HL-60/S4 treated with phorbol 12-myristate 13-acetate at 8.2 ng/mL for 4 days and 3 days (cell line): ENCODE data around the gene LRRC2.
"Not testable (repeated sequence)": the region's sequence is repeated elsewhere in the genome, so short reads cannot be mapped to it uniquely, and the experiment has no call there.

ENCODE experiments used
- in situ Hi-C: fragments of 300-500 bp; cut with MboI; formaldehyde crosslinking; loops from 2 replicates; pipeline ENCODE4 v1.15.0; 2022; ENCODE audit warnings: low sequenced_read_pairs

LRRC2 gene

GRCh38 chr3:46558184-46559043 is 7.7 kb downstream of the LRRC2 start:
- in situ Hi-C loops = no loop called here

- in situ Hi-C loops = no loop called here
Measured at GRCh38 chr3:46557814-46558183, 8.3 kb downstream of the LRRC2 start.

GRCh38 chr3:46553154-46553553 is 12.9 kb downstream of the LRRC2 start:
- in situ Hi-C loops = no loop called here

- in situ Hi-C loops = no loop called here
Measured at GRCh38 chr3:46552538-46552937, 13.6 kb downstream of the LRRC2 start.

GRCh38 chr3:46551615-46552014 is 14.5 kb downstream of the LRRC2 start:
- in situ Hi-C loops = no loop called here

- in situ Hi-C loops = no loop called here
Measured at GRCh38 chr3:46549989-46550388, 16.1 kb downstream of the LRRC2 start.

- in situ Hi-C loops = no loop called here
Measured at GRCh38 chr3:46549408-46549904, 16.6 kb downstream of the LRRC2 start.

GRCh38 chr3:46548611-46549010 is 17.5 kb downstream of the LRRC2 start:
- in situ Hi-C loops = not testable (repeated sequence)

GRCh38 chr3:46546896-46547440 is 19.1 kb downstream of the LRRC2 start:
- in situ Hi-C loops = no loop called here

GRCh38 chr3:46545818-46546630 is 20.1 kb downstream of the LRRC2 start:
- in situ Hi-C loops = no loop called here

GRCh38 chr3:46544771-46545503 is 21.2 kb downstream of the LRRC2 start:
- in situ Hi-C loops = no loop called here

GRCh38 chr3:46542801-46543201 is 23.3 kb downstream of the LRRC2 start:
- in situ Hi-C loops = no loop called here

- in situ Hi-C loops = no loop called here
Measured at GRCh38 chr3:46542344-46542743, 23.8 kb downstream of the LRRC2 start.

GRCh38 chr3:46541835-46542234 is 24.3 kb downstream of the LRRC2 start:
- in situ Hi-C loops = no loop called here

GRCh38 chr3:46540550-46540949 is 25.6 kb downstream of the LRRC2 start:
- in situ Hi-C loops = no loop called here

GRCh38 chr3:46539443-46540005 is 26.6 kb downstream of the LRRC2 start:
- in situ Hi-C loops = no loop called here

GRCh38 chr3:46538803-46539442 is 27.2 kb downstream of the LRRC2 start:
- in situ Hi-C loops = no loop called here

- in situ Hi-C loops = not testable (repeated sequence)
Measured at GRCh38 chr3:46538425-46538802, 27.7 kb downstream of the LRRC2 start.

GRCh38 chr3:46537779-46538178 is 28.3 kb downstream of the LRRC2 start:
- in situ Hi-C loops = no loop called here

GRCh38 chr3:46537316-46537715 is 28.8 kb downstream of the LRRC2 start:
- in situ Hi-C loops = no loop called here
